K562 (cell line): ENCODE data around the gene ATP8B4. TPM values are rescaled to one million over a fixed set of nuclear protein-coding genes. Genes with fewer than 3 reads are reported as not detected.

ENCODE experiments used
- ARID1B ChIP-seq: fragments of 450-650 bp; IDR thresholded peaks from 2 replicates; pipeline ENCODE4 v1.6.1; 2016; ENCODE audit warnings: antibody characterized with exemption, mild to moderate bottlenecking, inconsistent platforms
- ATF7 ChIP-seq: fragments of 450-650 bp; IDR thresholded peaks from 2 replicates; pipeline ENCODE4 v1.7.1; 2014; ENCODE audit warnings: mild to moderate bottlenecking, moderate library complexity
- CEBPB ChIP-seq: fragments of 450-650 bp; IDR thresholded peaks from 2 replicates; pipeline ENCODE4 v1.6.1; 2016; ENCODE audit warnings: missing genetic modification characterization, missing compliant biosample characterization
- ELF4 ChIP-seq: fragments of 450-650 bp; formaldehyde crosslinking; IDR thresholded peaks from 2 replicates; pipeline ENCODE4 v1.4.0; 2022; ENCODE audit warnings: missing genetic modification characterization
- ETV6 ChIP-seq, 3 experiments: fragments of 150-350 bp in 1 of 3; sonication (generic) in 1 of 3; formaldehyde crosslinking in 1 of 3; IDR thresholded peaks; 2 replicates each; pipeline versions ENCODE4 v1.6.1 to v1.8.0; 2014 to 2022; ENCODE audit warnings: borderline replicate concordance in 2 of 3, low read depth in 2 of 3, antibody characterized with exemption in 1 of 3, low read length in 1 of 3, mild to moderate bottlenecking in 1 of 3, missing genetic modification reagents in 1 of 3
- FOSL1 ChIP-seq: fragments of 200-800 bp; sonication (Bioruptor generic); conservative IDR thresholded peaks from 2 replicates; pipeline ENCODE4 v1.6.1; 2016; ENCODE audit warnings: missing genetic modification characterization, missing compliant biosample characterization
- FOXA3 ChIP-seq, 2 experiments: fragments of 450-650 bp in 1 of 2; sonication (generic) in 1 of 2; formaldehyde crosslinking; IDR thresholded peaks in 1 of 2; conservative IDR thresholded peaks in 1 of 2; 2 replicates each; pipeline versions ENCODE4 v1.4.0 to v1.8.0; 2020 to 2022; ENCODE audit warnings: mild to moderate bottlenecking in 2 of 2, missing genetic modification reagents in 1 of 2
- FOXK2 ChIP-seq, 2 experiments: fragments of 450-650 bp; IDR thresholded peaks in 1 of 2; conservative IDR thresholded peaks in 1 of 2; 2 replicates each; pipeline ENCODE4 v1.6.1; 2016; ENCODE audit warnings: low read depth in 2 of 2, mild to moderate bottlenecking in 1 of 2
- HMBOX1 ChIP-seq: sonication (generic); IDR thresholded peaks from 2 replicates; pipeline ENCODE4 v1.6.1; 2016
- HOMEZ ChIP-seq: fragments of 250-450 bp; sonication (Bioruptor Pico); IDR thresholded peaks from 2 replicates; pipeline ENCODE4 v1.4.0; 2020; ENCODE audit warnings: mild to moderate bottlenecking, moderate library complexity
- KAT2B ChIP-seq: IDR thresholded peaks from one replicate; pipeline ENCODE4 v1.6.1; 2012; ENCODE audit warnings: low read depth, mild to moderate bottlenecking, control low read depth, inconsistent platforms, low read length, moderate library complexity
- TEAD4 ChIP-seq, 2 experiments: sonication (generic) in 1 of 2; formaldehyde crosslinking in 1 of 2; IDR thresholded peaks; 2 replicates each; pipeline versions ENCODE4 v1.6.1 to v1.8.0; 2012 to 2022; ENCODE audit warnings: borderline replicate concordance in 1 of 2, inconsistent platforms in 1 of 2, low read length in 1 of 2, mild to moderate bottlenecking in 1 of 2, missing genetic modification reagents in 1 of 2
- ZBTB40 ChIP-seq, 2 experiments: fragments of 450-650 bp in 1 of 2; sonication (generic) in 1 of 2; formaldehyde crosslinking in 1 of 2; IDR thresholded peaks; 2 replicates each; pipeline versions ENCODE4 v1.7.1 to v1.9.0; 2016 to 2022; ENCODE audit warnings: inconsistent platforms in 1 of 2, mild to moderate bottlenecking in 1 of 2, missing genetic modification reagents in 1 of 2
- ZNF124 ChIP-seq: sonication (generic); formaldehyde crosslinking; IDR thresholded peaks from 2 replicates; pipeline ENCODE4 v1.8.1; 2022; ENCODE audit warnings: missing genetic modification reagents
- ZNF263 ChIP-seq: sonication (generic); formaldehyde crosslinking; IDR thresholded peaks from 2 replicates; pipeline ENCODE4 v1.8.0; 2022; ENCODE audit warnings: mild to moderate bottlenecking, missing genetic modification reagents, borderline replicate concordance
- polyA plus RNA-seq, 8 experiments: library from polyadenylated mRNA; depleted of rRNA in 4 of 8; stranded (reverse) in 5 of 8; unstranded in 3 of 8; fragments of >200 nt; fragmentation: Nextera tagmentation in 2 of 8; fragmentation: Illumina TruSeq in 1 of 8; extraction: Ambion mirVana in 2 of 8; extraction: Trizol in 1 of 8; gene quantifications; 2 replicates each; pipeline versions ENCODE4 v1.2.1 to v1.2.3, GENCODE V29; 2011 to 2014; ENCODE audit warnings: inconsistent platforms in 1 of 8, missing spikeins in 1 of 8
- total RNA-seq, 7 experiments: library from RNA; depleted of rRNA in 6 of 7; stranded (reverse); fragments of >200 nt in 6 of 7; fragmentation: Illumina TruSeq in 2 of 7; extraction: Trizol in 2 of 7; gene quantifications; 2 replicates each; pipeline versions ENCODE4 v1.2.1 to v1.2.3, GENCODE V29; 2011 to 2021; ENCODE audit warnings: low replicate concordance in 1 of 7

Gene ATP8B4
- total and polyA plus RNA-seq, 9 of the 15 experiments (the other 6 are each of a cell fraction or from before 2014, with no cell fraction given), result 0.14 to 2.5 (median 0.44) TPM

GRCh38 chr15:50134524-50135024 is 15.5 kb upstream of the ATP8B4 start (continued):
- TF ChIP-seq ZBTB40 (IDR thresholded peaks at IDR 0.05), result no peak
- TF ChIP-seq ZBTB40 (CRISPR knock-in tag; IDR thresholded peaks at IDR 0.05), result no peak
- peak; percentile 75 for TF ChIP-seq ARID1B
- TF ChIP-seq FOXK2 (conservative IDR thresholded peaks at IDR 0.05 in 1 of 2, IDR thresholded peaks at IDR 0.05 in 1 of 2; ENCODE audit: low read depth in 2 of 2), result 0 out of 4 replicates have a peak, but pooled peaks of 1 of the 2 experiments have one; percentile 39
- TF ChIP-seq ZNF124, result no peak
- TF ChIP-seq ETV6 (IDR thresholded peaks at IDR 0.05; ENCODE audit: borderline replicate concordance in 1 of 2, low read depth in 2 of 2, low read length in 1 of 2), result no peak
- TF ChIP-seq ETV6 (CRISPR knock-in tag; IDR thresholded peaks at IDR 0.05; ENCODE audit: borderline replicate concordance), result no peak
- TF ChIP-seq TEAD4 (IDR thresholded peaks at IDR 0.05; ENCODE audit: low read length), result peak; percentile 38; the same call in 1 of the 2 replicates
- no peak for TF ChIP-seq TEAD4 (CRISPR knock-in tag; IDR thresholded peaks at IDR 0.05; ENCODE audit: borderline replicate concordance)
- no peak for TF ChIP-seq CEBPB
- no peak for TF ChIP-seq KAT2B
- peak; percentile 67 for TF ChIP-seq ATF7
- 0 out of 2 replicates have a peak, but pooled peaks have one; percentile 76 for TF ChIP-seq ELF4 (CRISPR knock-in tag)
- peak in 1 of 2 experiments; percentile 79; a peak in 2 of 4 replicates for TF ChIP-seq FOXA3 (CRISPR knock-in tag; conservative IDR thresholded peaks at IDR 0.05 in 1 of 2, IDR thresholded peaks at IDR 0.05 in 1 of 2)
- TF ChIP-seq ZNF263 (CRISPR knock-in tag), result no peak
- TF ChIP-seq HMBOX1, result 0 out of 2 replicates have a peak, but pooled peaks have one; percentile 25
- TF ChIP-seq HOMEZ, result no peak
- TF ChIP-seq FOSL1 (tag), result peak; percentile 93
